MCF 10A (cell line): ENCODE data around the gene XPO4. TPM values are rescaled to one million over a fixed set of nuclear protein-coding genes. Genes with fewer than 3 reads are reported as not detected.

Source experiments
- BruUV-seq: library from RNA; stranded (reverse); fragments of 400-500 nt; replicated peaks from 2 replicates; lab custom pipeline; 2021; lab: Mats Ljungman, UMichigan
- CTCF ChIA-PET: fragments of 300-600 bp; sonication (Branson Sonifier 250); formaldehyde crosslinking; extraction: SDS; loops from one replicate; lab custom pipeline; 2021; ENCODE audit warnings: antibody characterized with exemption, inconsistent platforms; lab: Yijun Ruan, JAX
- POLR2A ChIA-PET: fragments of 300-600, 350-650 bp; sonication (Branson Sonifier 250); formaldehyde crosslinking; extraction: SDS; loops from one replicate; lab custom pipeline; 2020; ENCODE audit warnings: antibody characterized with exemption, inconsistent platforms; lab: Yijun Ruan, JAX
- DNase-seq: peaks from one replicate; pipeline ENCODE4 v3.0.0-alpha.2; 2018; ENCODE audit not compliant: unreplicated experiment
- H3K27ac Mint-ChIP-seq: one replicate; pipeline ENCODE4 v1.8.0; 2022; ENCODE audit warnings: mild to moderate bottlenecking, low read depth, mixed read lengths; ENCODE audit not compliant: unreplicated experiment
- H3K27me3 Mint-ChIP-seq: one replicate; pipeline ENCODE4 v1.8.0; 2022; ENCODE audit warnings: mixed read lengths; ENCODE audit not compliant: insufficient read depth, unreplicated experiment
- H3K36me3 Mint-ChIP-seq: one replicate; pipeline ENCODE4 v1.8.0; 2022; ENCODE audit warnings: mild to moderate bottlenecking, moderate library complexity, mixed read lengths; ENCODE audit not compliant: insufficient read depth, unreplicated experiment
- H3K4me1 Mint-ChIP-seq: one replicate; pipeline ENCODE4 v1.8.0; 2022; ENCODE audit warnings: mixed read lengths; ENCODE audit not compliant: insufficient read depth, unreplicated experiment
- H3K4me3 Mint-ChIP-seq: one replicate; pipeline ENCODE4 v1.8.0; 2022; ENCODE audit warnings: mild to moderate bottlenecking, moderate library complexity, mixed read lengths; ENCODE audit not compliant: unreplicated experiment
- H3K9me3 Mint-ChIP-seq: one replicate; pipeline ENCODE4 v1.8.0; 2022; ENCODE audit warnings: mixed read lengths; ENCODE audit not compliant: unreplicated experiment
- intact Hi-C: fragments of 100-400 bp; cut with micrococcal nuclease; formaldehyde crosslinking; loops from 2 replicates; pipeline ENCODE4 v1.14.1; 2022
- total RNA-seq: library from RNA; stranded (reverse); gene quantifications from 2 replicates; pipeline ENCODE4 v1.2.3, GENCODE V29; 2022
- TF ChIP-seq, protein P1 (sequence below): fragments of 200-600 bp; IDR thresholded peaks from one replicate; pipeline ENCODE4 v1.8.0; 2022; ENCODE audit warnings: antibody characterized with exemption, mild to moderate bottlenecking; ENCODE audit not compliant: unreplicated experiment

The XPO4 gene
- total RNA-seq, 1 experiment from 2014 or later = 25.8 TPM

DNA sequence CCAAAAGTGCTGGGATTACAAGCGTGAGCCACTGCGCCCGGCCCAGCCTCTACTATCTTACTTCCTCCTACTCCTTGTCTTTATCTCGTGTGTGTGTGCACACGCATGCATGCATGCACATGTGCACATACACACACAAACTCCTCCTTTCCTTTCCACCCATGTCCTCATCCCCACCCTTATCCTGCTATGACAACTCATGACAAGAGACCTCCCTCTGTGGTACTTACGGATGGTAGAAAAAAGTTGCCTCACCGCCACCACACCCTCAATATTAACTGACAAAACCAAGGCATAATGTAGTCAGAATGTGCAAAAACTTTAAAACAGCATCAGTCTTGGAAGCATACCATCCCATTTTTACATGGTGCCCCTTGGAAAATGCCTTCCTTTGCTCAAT lies 112.9 kb downstream of the XPO4 start:
- no peaks in the 10 kb centered on the region for H3K27me3 Mint-ChIP-seq
- H3K36me3 Mint-ChIP-seq = peaks cover 67% of the 10 kb centered on the region
- no peaks in the 10 kb centered on the region for H3K9me3 Mint-ChIP-seq
- TF ChIP-seq, protein P1, sequence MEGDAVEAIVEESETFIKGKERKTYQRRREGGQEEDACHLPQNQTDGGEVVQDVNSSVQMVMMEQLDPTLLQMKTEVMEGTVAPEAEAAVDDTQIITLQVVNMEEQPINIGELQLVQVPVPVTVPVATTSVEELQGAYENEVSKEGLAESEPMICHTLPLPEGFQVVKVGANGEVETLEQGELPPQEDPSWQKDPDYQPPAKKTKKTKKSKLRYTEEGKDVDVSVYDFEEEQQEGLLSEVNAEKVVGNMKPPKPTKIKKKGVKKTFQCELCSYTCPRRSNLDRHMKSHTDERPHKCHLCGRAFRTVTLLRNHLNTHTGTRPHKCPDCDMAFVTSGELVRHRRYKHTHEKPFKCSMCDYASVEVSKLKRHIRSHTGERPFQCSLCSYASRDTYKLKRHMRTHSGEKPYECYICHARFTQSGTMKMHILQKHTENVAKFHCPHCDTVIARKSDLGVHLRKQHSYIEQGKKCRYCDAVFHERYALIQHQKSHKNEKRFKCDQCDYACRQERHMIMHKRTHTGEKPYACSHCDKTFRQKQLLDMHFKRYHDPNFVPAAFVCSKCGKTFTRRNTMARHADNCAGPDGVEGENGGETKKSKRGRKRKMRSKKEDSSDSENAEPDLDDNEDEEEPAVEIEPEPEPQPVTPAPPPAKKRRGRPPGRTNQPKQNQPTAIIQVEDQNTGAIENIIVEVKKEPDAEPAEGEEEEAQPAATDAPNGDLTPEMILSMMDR = no peak
- no peak overlapping the region for H3K4me3 Mint-ChIP-seq
- ChIA-PET CTCF (no interaction called here), POLR2A (no interaction called here)
- intact Hi-C loops = no loop called here
- peaks cover 6% of the 10 kb centered on the region for H3K4me1 Mint-ChIP-seq
- BruUV-seq = no TSS peak
- DNase-seq = no peak
- no peak overlapping the region for H3K27ac Mint-ChIP-seq

DNA sequence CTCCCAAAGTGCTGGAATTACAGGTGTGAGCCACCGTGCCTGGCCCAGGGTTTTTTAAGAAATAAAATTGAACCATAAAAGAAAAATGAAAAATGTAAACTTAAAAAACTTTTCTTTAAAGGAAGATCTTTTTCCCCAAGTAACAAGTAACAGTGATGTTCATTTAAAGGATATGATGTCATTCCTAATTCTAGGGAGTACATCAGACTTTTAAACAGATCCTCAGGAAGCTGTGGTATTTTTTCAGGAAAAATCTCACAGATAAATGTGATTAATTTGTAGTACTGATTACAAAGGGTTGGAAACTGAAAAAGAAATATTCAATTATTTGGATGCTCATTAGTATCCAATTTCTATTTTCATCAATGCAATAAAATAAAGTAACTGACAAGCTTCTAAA lies 114.2 kb downstream of the XPO4 start:
- POLR2A ChIA-PET = interaction anchor here (0.7 kb wide), 1 partner anchor 8 kb away, joined by 3 read pairs; no protein-coding TSS in a partner anchor
- peaks cover 6% of the 10 kb centered on the region for H3K4me1 Mint-ChIP-seq
- BruUV-seq = no TSS peak
- peaks cover 66% of the 10 kb centered on the region for H3K36me3 Mint-ChIP-seq
- TF ChIP-seq, protein P1 = no peak
- H3K27ac Mint-ChIP-seq = no peak overlapping the region
- no peak overlapping the region for H3K4me3 Mint-ChIP-seq
- intact Hi-C loops = no loop called here
- DNase-seq = no peak
- no peaks in the 10 kb centered on the region for H3K27me3 Mint-ChIP-seq
- CTCF ChIA-PET = interaction anchor here (0.6 kb wide), 1 partner anchor 40 kb away, joined by 3 read pairs; no protein-coding TSS in a partner anchor
- H3K9me3 Mint-ChIP-seq = no peaks in the 10 kb centered on the region

DNA sequence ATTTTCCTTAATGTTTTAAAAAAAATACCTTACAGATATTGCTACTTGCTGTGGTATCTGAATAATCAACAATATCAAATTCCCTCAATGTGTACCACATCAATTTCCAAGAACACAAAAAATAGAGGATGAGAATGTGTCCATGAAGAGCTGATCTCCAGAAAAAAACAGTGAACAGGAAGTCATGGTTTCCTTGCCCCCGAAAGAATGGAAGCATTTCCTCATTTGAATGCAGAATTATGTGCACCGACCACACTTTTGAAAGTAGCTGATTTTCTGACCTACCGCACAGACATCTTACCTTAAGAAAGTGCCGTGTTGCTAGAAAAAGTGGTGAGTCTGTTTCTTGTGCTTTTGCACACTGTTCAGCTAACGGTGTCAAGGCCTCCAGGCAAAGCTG lies 115.4 kb downstream of the XPO4 start:
- CTCF ChIA-PET = interaction anchor here (0.7 to 1.2 kb wide), 6 partner anchors 34 to 690 kb away, joined by 3 to 5 read pairs (median 3); no protein-coding TSS in a partner anchor
- no peaks in the 10 kb centered on the region for H3K27me3 Mint-ChIP-seq
- intact Hi-C loops = no loop called here
- peaks cover 67% of the 10 kb centered on the region for H3K36me3 Mint-ChIP-seq
- H3K9me3 Mint-ChIP-seq = no peaks in the 10 kb centered on the region
- POLR2A ChIA-PET = interaction anchor here (0.6 to 1.6 kb wide), 2 partner anchors 12 to 14 kb away, joined by 3 to 6 read pairs; partner anchors contain the start of gene EEF1AKMT1
- no peak for DNase-seq
- TF ChIP-seq, protein P1 = no peak
- H3K27ac Mint-ChIP-seq = no peak overlapping the region
- no peak overlapping the region for H3K4me3 Mint-ChIP-seq
- peaks cover 6% of the 10 kb centered on the region for H3K4me1 Mint-ChIP-seq
- BruUV-seq = no TSS peak

DNA sequence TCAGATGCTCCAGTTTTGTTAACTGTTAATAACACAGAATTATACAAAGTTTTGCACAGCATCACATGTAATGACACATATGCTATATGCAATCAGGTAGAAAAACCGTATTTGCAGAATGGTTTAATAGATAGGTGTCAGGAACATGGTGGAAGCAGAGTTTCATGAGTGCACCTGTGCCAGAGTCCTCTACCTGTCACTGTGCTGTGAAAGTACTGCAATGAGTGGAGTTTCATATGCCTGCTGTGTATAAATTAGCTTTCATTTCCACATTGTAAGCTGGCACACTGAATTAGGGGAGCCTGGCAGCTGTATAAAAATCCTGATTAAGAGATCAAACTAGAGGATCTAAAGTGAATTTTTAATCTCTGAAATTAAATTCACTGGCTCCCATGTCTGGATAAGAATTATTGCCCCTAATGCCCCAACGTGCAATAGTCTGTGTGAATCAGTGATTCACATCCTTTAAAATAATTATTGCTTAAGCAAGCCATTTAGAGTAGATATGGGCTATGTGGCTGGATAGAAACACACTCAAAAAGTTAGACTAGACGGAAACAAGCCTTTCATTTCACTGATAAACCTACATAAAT lies 120.3 kb downstream of the XPO4 start:
- H3K27me3 Mint-ChIP-seq = no peaks in the 10 kb centered on the region
- ChIA-PET POLR2A (interaction anchor here (3.7 kb wide), 1 partner anchor 9 kb away, joined by 14 read pairs; the partner anchor contains the start of gene EEF1AKMT1), CTCF (interaction anchor here (0.6 to 1.4 kb wide), 2 partner anchors 46 to 600 kb away, joined by 3 to 4 read pairs; no protein-coding TSS in a partner anchor)
- H3K27ac Mint-ChIP-seq = no peak overlapping the region
- intact Hi-C loops = no loop called here
- DNase-seq = no peak
- TSS peak; percentile 7 for BruUV-seq
- H3K9me3 Mint-ChIP-seq = no peaks in the 10 kb centered on the region
- no peaks in the 10 kb centered on the region for H3K4me1 Mint-ChIP-seq
- TF ChIP-seq, protein P1 = no peak
- H3K4me3 Mint-ChIP-seq = no peak overlapping the region
- peaks cover 52% of the 10 kb centered on the region for H3K36me3 Mint-ChIP-seq
